Measurements from ENCODE around the gene HSPB1.

The HSPB1 gene

DNA sequence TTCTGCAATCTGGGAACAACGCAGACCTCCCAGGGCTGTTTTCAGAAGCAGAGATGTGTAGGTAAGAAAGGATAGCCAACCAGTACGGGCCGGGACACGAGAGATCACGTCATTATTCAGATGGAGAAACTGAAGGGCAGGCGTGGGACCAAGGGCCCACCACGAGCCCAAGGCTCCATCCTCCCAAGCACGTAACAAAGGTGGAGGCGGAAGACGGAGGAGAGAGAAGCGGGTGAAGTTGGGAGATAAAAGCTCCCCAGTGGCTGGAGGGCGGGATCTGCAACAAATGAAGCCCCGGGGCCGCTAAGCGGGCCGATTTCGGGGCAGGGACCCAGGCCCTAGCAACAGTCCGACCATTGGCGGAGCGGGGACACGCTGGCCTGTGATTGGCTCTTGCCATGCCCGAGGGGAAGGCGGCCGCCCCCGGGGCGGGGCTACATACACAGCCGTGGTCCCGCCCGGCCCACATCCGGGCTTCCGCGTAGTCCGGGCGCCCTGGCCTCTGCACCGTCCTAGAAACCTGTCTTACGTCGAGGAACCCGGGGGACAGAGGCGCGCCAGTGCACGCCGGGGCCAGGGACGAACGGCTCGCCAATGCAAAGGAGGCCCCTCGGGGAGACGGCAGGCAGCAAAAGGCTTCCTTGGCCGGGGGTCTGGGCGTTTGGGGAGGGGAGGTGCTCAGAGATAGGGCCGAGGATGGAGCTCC, 15.5 kb downstream of the HSPB1 start:
- Histone ChIP-seq H3K27ac (peak overlapping the region; percentile 65), H3K27me3 (no peaks in the 10 kb centered on the region), H3K4me1 (ENCODE audit: control insufficient read depth in 1 of 2, insufficient read depth in 1 of 2, low read depth in 1 of 2, low read length in 1 of 2) (peaks cover 20 to 24% of the 10 kb centered on the region in 2 experiments), H3K36me3 (no peaks in the 10 kb centered on the region), H3K4me3 (ENCODE audit: low read depth in 1 of 2, low read length in 1 of 2) (peak overlapping the region; percentile 65 to 85), H3K9me3 (no peaks in the 10 kb centered on the region)
- TF ChIP-seq, protein P1, sequence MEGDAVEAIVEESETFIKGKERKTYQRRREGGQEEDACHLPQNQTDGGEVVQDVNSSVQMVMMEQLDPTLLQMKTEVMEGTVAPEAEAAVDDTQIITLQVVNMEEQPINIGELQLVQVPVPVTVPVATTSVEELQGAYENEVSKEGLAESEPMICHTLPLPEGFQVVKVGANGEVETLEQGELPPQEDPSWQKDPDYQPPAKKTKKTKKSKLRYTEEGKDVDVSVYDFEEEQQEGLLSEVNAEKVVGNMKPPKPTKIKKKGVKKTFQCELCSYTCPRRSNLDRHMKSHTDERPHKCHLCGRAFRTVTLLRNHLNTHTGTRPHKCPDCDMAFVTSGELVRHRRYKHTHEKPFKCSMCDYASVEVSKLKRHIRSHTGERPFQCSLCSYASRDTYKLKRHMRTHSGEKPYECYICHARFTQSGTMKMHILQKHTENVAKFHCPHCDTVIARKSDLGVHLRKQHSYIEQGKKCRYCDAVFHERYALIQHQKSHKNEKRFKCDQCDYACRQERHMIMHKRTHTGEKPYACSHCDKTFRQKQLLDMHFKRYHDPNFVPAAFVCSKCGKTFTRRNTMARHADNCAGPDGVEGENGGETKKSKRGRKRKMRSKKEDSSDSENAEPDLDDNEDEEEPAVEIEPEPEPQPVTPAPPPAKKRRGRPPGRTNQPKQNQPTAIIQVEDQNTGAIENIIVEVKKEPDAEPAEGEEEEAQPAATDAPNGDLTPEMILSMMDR (IDR thresholded peaks at IDR 0.05): peak; percentile 38

DNA sequence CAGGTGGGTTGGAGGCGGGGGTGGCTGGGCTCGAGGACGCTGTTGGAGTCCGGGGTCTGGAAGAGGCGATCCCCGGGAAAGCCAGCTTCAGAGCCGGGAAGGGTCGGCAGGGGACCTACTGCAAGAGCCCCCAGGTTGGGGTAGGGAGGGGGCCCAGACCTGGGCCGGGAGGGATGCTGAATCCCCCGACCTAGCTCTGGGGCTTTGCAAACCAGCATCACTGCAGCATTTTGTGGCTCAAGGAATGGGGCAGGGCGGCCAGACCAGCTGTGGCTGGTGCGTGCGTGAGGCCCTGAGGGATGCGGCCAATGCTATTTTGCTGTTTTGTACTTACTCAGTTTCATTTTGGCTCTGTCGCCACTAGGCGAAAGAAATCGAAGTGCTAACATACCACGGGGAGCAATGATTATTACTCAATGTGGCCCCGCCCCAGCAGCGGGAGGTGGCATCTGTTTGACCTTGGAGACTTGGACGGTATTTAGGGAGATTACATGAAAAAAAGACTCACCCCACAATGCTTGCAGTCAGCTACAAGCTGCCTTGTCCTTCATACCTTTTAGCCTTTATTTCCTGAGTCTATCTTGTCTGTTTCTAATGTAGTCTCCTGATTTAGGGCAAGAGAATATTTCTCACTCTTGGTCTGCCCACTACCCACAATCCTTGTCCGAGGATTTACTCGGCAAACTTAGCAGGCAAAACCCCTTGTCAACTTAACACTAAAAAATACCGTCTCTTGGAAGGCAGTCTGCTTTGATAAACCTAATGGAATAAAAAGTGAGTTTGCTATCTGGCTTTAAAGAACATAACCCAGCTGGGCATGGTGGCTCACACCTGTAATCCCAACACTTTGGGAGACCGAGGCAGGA, 16.2 kb downstream of the HSPB1 start:
- Histone ChIP-seq H3K27me3 (no peaks in the 10 kb centered on the region), H3K9me3 (no peaks in the 10 kb centered on the region), H3K4me3 (ENCODE audit: low read depth in 1 of 2, low read length in 1 of 2) (peak overlapping the region; percentile 65 to 85), H3K4me1 (ENCODE audit: control insufficient read depth in 1 of 2, insufficient read depth in 1 of 2, low read depth in 1 of 2, low read length in 1 of 2) (peaks cover 20 to 24% of the 10 kb centered on the region in 2 experiments), H3K27ac (peak overlapping the region; percentile 65), H3K36me3 (no peaks in the 10 kb centered on the region)
- TF ChIP-seq, protein P1 (IDR thresholded peaks at IDR 0.05): peak; percentile 9

DNA sequence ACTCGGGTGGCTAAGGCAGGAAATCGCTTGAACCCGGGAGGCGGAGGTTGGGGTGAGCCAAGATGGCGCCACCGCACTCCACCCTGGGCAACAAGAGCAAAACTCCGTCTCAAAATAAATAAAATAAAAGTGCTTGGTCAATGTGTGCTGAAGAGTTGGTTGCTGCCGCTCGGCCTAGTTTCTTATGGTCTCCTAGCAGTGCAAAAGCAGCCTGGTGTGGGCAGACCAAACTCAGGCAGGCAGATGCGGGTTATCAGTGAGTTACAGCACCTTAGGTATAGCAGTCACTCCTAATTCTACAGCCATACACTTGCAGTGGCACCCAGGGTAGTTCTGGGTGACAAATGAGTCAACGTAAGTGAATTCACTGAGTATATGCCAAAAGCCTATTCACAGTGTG, 22.6 kb downstream of the HSPB1 start:
- no peak overlapping the region for H3K27ac ChIP-seq
- H3K4me3 ChIP-seq (ENCODE audit: low read depth in 1 of 2, low read length in 1 of 2): no peak overlapping the region
- H3K27me3 ChIP-seq: no peaks in the 10 kb centered on the region
- no peaks in the 10 kb centered on the region for H3K9me3 ChIP-seq
- TF ChIP-seq, protein P1 (IDR thresholded peaks at IDR 0.05): no peak
- peaks cover 10% of the 10 kb centered on the region for H3K36me3 ChIP-seq
- peaks cover 21 to 23% of the 10 kb centered on the region in 2 experiments for H3K4me1 ChIP-seq (ENCODE audit: control insufficient read depth in 1 of 2, insufficient read depth in 1 of 2, low read depth in 1 of 2, low read length in 1 of 2)

DNA sequence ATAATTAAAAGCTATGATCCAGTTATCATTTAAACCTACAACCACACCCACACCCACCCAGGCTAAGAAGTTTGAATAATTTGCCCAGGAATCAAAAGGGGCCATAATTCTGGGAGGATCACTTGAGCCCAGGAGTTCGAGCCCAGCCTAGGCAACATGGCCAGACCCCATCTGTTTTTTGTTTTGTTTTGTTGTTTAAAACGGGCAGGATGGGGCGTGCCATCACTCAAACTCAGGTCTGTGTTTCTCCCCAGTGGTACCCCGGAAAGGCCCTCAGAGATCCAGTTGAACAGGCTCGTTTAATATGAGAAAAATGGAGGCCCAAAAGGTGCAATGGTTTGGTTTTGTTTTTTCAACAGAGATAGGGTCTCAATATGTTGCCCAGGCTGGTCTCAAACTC, 23.3 kb downstream of the HSPB1 start:
- no peaks in the 10 kb centered on the region for H3K27me3 ChIP-seq
- peaks cover 28 to 30% of the 10 kb centered on the region in 2 experiments for H3K4me1 ChIP-seq (ENCODE audit: control insufficient read depth in 1 of 2, insufficient read depth in 1 of 2, low read depth in 1 of 2, low read length in 1 of 2)
- peaks cover 10% of the 10 kb centered on the region for H3K36me3 ChIP-seq
- no peak overlapping the region for H3K27ac ChIP-seq
- TF ChIP-seq, protein P1 (IDR thresholded peaks at IDR 0.05): no peak
- no peaks in the 10 kb centered on the region for H3K9me3 ChIP-seq
- H3K4me3 ChIP-seq (ENCODE audit: low read depth in 1 of 2, low read length in 1 of 2): no peak overlapping the region

DNA sequence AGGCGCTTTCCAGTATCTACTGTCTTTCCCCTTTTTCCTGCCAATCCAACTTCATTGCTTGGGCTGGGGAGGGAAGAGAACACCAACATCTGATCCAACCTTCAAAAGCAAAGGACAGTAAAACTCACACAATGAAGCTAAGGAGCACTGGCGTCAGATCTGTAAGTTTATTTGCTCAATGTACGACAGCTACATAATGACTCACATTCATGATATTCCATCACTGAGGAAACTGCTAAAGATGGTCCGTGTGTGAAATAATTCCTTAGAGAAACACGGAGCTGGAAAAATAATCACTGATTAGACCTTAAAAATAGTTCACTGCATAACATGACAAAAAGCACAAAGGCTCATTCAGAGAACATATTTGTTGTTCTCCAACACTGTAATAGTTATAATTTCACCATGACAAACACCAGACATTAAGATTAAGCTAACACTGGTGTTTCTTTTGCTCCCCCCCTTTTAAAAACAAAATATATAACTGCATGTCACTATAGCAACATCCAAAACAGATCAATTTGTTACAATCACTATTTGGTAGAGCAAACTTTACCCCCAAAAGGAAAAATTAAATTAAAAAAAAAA, 24.3 kb downstream of the HSPB1 start:
- H3K36me3 ChIP-seq: peaks cover 10% of the 10 kb centered on the region
- no peak overlapping the region for H3K4me3 ChIP-seq (ENCODE audit: low read depth in 1 of 2, low read length in 1 of 2)
- peaks cover 33 to 36% of the 10 kb centered on the region in 2 experiments for H3K4me1 ChIP-seq (ENCODE audit: control insufficient read depth in 1 of 2, insufficient read depth in 1 of 2, low read depth in 1 of 2, low read length in 1 of 2)
- no peak overlapping the region for H3K27ac ChIP-seq
- TF ChIP-seq, protein P1 (IDR thresholded peaks at IDR 0.05): no peak
- H3K27me3 ChIP-seq: no peaks in the 10 kb centered on the region
- H3K9me3 ChIP-seq: no peaks in the 10 kb centered on the region
